GM18909 (cell line): ENCODE measurements around the gene SH3GL3.

Source experiments
- ATAC-seq: cut with Tn5 transposase; IDR thresholded peaks from one replicate; pipeline ENCODE4 v1.9.1; 2021; ENCODE audit warnings: mild to moderate bottlenecking; ENCODE audit not compliant: unreplicated experiment, poor library complexity

The SH3GL3 gene

GRCh38 chr15:83458381-83458780 lies 11.2 kb downstream of the SH3GL3 start:
- ATAC-seq, result no peak

DNA sequence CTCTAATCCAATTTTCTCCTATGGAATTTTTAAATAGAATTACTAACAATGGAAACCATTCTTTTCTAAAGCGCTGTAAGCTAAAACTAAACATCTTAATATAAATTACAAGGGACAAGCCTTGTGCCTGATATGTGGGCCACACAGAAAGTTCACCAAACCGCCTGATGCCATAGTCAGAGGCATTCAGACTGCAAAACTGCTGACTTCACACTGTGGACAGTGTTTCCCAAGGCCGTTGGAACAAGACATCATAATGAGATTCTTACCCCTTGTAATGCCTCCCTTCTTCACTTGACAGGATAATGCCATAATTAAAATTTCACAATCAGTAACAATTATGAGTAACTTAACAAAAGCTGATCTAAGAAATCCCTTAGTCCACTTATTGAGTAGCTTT lies 14.9 kb downstream of the SH3GL3 start:
- no peak for ATAC-seq

- ATAC-seq, result no peak
Measured at GRCh38 chr15:83462953-83463433, 15.9 kb downstream of the SH3GL3 start.

DNA sequence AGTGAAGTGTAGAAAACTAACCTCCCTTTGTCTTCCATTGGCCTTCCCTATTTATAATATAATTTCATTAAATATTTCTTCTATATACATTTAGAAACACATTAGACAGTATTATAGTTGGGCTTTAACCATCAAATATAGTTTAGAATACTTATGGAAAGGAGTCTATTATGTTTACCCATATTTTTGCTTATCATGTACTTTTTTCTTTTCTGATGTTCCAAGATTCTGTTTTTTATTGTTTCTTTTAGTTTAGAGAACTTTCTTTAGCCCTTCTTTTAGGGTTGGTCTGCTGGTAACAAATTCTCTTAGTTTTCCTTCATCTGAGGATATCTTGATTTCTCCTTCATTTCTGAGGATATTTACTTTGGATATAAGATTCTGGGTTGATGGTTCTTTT lies 23.7 kb downstream of the SH3GL3 start:
- no peak for ATAC-seq

DNA sequence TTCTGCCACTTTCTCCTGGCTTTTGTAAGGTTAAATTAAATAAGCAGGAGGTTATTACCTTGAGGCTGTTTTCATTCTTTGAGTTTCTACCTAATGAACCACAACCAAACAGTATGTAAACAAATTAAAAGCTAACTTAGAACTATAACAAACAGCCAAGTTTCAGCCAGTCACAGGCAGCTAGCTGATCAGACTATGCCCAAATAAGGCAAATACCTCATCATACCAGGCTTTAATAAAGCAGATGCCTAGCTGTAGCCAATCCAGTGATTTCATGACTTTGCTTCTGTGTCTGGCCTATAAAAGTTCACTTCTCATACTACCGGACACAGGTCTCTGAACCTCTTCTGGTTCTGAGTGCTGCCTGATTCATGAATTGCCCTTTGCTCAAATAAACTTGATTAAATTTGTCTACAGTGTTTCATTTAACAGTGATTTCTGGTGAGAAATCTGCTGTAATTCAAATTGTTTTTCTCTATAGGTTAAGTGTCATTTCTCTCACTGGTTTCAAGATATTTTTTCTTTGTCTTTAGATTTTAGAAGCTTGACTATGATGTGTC lies 24.2 kb downstream of the SH3GL3 start:
- ATAC-seq, result no peak

DNA sequence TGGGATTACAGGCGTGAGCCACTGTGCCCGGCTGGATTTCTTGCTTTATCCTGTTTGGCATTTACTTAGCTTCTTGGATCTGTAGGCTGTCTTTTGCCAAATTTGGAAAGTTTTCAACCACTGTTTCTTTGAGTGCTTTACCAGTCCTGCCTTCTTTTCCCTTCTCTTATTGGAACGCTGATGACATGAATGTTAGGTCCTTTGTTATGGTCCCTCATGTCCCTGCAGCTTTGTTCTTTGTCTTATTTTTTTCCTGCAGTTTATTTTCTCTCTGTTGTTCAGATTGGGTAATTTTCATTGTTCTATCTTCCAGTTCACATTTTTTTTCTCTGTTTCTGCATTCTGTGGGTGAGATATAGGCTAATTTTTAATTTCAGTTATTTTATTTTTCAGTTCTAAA lies 25.0 kb downstream of the SH3GL3 start:
- no peak for ATAC-seq

DNA sequence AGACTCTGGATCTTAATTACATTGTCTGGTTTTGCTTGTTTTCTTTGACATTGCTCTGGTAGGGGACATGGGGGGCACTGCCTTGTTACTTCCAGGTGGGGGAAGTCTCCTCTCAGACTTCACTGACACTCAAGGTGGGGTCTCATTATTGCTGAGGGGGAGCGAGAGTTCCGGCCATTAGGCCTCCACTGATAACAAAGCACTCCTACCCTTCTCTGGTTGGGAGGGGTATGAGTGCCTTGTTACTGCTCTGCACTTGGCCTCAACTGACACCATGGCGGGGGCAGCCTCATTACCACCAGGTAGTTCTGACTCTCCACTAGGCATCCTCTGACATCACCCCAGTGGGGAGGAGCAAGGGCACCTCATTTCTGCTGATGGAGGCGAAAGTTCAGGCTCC lies 25.7 kb downstream of the SH3GL3 start:
- ATAC-seq, result no peak

DNA sequence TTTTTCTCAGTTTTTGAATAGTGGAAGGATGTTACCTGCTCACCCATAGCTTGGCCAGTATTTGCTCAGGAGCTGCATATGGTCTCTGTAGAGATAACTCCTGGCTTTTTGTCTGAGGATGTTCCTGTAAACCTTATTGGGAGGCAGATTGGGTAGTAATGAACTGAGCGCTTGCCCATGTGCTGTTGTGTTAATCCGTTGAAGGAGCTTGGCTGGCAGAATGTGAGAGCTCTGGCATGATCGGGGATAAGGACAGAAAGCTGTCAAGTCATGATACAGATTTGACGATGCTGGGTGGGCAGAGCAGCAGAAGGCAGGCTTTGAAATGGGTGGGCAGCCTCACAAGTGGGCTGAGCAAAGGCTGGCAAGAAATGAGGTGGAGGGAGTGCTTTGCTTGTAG lies 27.4 kb downstream of the SH3GL3 start:
- no peak for ATAC-seq

- ATAC-seq, result no peak
Measured at GRCh38 chr15:83475551-83475950, 28.4 kb downstream of the SH3GL3 start.

GRCh38 chr15:83476066-83476465 lies 28.9 kb downstream of the SH3GL3 start:
- no peak for ATAC-seq

GRCh38 chr15:83476708-83477107 lies 29.6 kb downstream of the SH3GL3 start:
- no peak for ATAC-seq

DNA sequence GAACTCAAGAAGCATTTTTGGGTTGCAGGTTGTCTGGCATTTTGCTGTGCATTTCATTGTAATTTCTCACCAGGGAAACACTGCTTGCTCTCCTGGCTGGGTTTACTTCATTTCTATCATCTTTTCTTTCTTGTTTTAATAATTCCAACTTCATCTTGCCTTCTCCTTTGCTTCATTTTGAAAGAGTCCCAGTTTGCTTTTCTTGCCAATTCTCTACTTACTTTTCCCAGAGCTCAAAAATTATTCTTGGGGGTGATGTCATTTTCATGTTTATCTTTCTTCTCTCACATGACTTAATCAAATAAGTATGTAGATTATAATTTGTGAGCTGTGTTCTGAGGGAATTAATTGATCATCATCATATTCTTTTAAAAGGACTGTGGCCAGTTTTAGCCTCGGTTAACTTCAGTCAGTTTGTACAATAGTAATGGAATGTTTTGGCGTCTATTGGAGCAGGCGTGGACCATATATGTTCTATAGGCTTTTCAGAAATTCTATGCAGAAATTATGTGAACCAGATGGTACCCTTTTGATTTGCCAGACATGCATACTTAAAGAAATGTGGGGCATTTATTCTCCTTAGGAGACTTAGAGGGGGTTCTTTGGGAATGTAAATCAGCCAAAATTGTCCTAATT lies 30.1 kb downstream of the SH3GL3 start:
- ATAC-seq, result no peak

- ATAC-seq, result no peak
Measured at GRCh38 chr15:83477808-83478537, 30.8 kb downstream of the SH3GL3 start.

DNA sequence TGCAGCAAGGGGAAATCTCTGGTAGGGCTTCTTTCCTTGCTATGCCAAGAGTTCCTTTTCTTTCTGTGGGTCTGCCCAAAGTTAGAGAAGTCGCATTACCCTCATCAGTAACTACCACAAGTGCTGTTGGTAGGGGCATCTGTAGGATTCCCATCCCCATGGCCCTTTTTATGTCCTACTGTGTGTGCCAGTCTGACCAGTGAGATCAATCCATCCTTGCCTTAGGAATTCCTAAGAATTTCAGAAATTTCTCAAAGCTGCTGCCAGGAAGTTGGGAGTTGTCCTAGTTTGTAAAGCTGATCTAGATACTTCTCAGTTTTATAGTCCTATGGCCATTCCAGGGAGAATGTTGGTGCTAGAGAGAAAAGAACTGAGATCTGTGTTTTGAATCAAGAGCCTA lies 36.5 kb downstream of the SH3GL3 start:
- no peak for ATAC-seq

DNA sequence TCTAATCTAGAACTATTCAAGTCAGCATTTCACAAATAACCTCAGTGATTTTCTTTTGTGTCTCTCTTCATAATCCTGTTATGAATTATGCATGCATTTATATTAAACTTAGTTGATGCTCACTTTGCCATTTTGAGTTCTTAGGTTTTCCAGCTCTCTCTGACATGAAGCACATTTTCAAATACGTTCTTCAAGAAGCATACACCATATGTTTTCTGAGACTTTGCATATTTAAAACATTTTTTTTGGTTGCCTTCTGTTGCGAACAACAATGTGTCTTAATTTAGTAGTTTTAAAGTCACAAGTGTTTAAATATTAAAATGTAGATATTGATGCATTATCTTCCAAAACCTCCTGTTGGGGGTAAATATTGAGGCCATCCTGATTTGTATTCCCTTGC lies 37.5 kb downstream of the SH3GL3 start:
- ATAC-seq, result no peak

DNA sequence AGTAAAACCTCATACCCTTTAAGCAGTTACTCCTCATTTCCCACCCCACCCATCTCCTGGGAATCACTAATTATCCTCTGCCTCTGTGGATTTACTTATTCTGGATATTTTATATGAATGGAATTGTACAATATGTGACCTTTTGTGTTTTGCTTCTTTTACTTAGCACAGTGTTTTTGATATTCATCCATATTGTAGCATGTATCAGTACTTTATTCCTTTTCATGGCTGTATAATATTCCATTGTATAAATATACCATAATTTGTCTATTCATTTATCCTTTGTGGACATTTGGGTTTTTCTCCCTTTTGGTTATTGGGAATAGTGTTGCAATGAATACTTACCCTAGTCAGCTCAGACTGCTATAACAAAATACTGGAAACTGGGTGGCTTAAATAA lies 39.2 kb downstream of the SH3GL3 start:
- no peak for ATAC-seq

DNA sequence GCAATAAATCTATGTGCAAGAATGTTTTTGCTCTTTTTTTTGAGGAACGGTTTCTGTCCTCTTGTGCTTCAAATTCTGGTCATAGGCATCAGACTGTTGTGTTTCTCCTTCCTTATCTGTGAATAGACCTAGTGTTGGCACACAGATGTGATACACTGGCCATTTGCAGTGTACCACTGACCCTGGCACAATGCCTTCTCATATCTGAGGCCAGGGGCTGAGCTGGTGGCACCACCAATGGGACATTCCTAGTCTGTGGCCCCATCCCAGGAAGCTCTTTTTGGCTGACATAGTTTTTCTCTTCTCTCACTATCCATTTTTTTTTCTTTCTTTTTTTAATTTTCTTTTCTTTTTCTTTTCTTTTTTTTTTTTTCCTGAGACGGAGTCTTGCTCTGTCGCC lies 40.4 kb downstream of the SH3GL3 start:
- no peak for ATAC-seq

DNA sequence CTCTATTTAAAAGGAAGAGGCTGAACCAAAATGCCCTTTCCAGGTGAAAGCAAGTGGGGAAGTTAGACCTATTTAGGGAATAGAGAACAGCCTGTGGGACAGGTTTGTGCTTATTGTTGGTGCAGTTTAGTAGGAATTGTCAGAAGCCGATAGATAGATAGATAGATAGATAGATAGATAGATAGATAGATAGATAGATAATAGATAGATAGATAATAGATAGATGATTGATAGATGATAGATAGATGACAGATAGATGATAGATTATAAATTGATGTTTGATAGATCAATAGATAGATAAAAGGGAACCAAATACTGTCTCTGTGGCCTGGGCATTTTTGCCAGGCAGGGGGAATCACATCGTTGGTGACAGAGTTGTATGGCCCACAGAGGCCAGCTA lies 42.5 kb downstream of the SH3GL3 start:
- ATAC-seq, result no peak

DNA sequence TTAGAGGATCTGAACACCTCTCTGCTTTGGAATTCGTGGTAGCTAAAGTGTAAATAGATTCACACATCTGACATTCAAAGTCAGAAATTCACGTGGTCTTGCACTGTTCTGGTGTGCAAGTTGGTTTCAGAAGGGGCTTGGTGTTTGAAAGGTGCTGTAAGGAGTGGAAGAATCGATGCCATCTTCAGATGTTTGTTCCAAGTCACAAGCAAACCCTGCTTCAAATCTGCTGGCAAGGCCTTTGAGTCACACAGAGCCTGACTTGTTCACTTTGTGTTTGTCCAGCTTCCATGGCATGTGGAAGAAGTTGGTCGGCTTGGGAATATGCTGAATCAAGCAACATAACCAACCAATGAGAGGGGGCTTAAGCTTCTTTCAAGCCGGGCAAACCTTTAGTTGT lies 44.3 kb downstream of the SH3GL3 start:
- ATAC-seq, result no peak

GRCh38 chr15:83496766-83497165 lies 49.6 kb downstream of the SH3GL3 start:
- no peak for ATAC-seq

GRCh38 chr15:83498374-83498773 lies 51.2 kb downstream of the SH3GL3 start:
- ATAC-seq, result no peak

DNA sequence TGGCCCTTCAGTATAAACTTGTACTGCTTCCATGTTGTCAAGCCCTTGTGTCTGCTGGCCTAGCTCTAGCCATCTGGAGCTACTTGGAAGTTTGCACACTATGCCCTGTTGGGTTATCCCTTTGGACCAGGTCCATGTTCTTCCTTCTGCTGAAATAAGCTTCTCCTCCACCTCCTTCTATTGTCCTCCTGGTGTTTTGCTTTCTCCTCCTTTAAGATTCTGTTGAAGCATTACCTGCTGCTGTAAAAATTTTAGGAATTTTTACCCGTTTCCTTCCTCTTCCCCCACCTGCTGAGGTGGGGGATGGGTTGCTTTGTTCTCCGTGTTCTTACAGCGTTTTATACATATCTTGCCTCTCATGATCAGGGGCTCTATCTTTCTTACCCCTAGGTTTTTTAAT lies 51.7 kb downstream of the SH3GL3 start:
- no peak for ATAC-seq
